OCI-LY1 (cell line): ENCODE data around the gene ATXN1.

Experiments used
- H2AFZ ChIP-seq: fragments of 200-600 bp; sonication (generic), shearing (Covaris generic); 2 replicates; pipeline ENCODE4 v1.6.0; 2014; ENCODE audit warnings: antibody characterized with exemption, mild to moderate bottlenecking, low read length
- H3F3A ChIP-seq: fragments of 200-600 bp; sonication (generic), shearing (Covaris generic); 2 replicates; pipeline ENCODE4 v1.6.0; 2014; ENCODE audit warnings: mild to moderate bottlenecking, antibody characterized with exemption, low read length, moderate library complexity; ENCODE audit not compliant: insufficient read depth
- H3K27ac ChIP-seq: fragments of 200-600 bp; sonication (generic); 2 replicates; pipeline ENCODE4 v1.5.1; 2014; ENCODE audit warnings: low read length, mixed run types, mild to moderate bottlenecking, low read depth; ENCODE audit not compliant: poor library complexity, severe bottlenecking
- H3K27me3 ChIP-seq: fragments of 200-600 bp; sonication (generic); 2 replicates; pipeline ENCODE4 v1.6.0; 2014; ENCODE audit warnings: antibody characterized with exemption, mild to moderate bottlenecking, low read length, moderate library complexity; ENCODE audit not compliant: insufficient read depth
- H3K36me3 ChIP-seq: fragments of 200-600 bp; sonication (generic); 2 replicates; pipeline ENCODE4 v1.6.1; 2014; ENCODE audit warnings: mild to moderate bottlenecking, antibody characterized with exemption, low read length, moderate library complexity, mixed read lengths; ENCODE audit not compliant: insufficient read depth
- H3K4me1 ChIP-seq: fragments of 200-600 bp; sonication (generic); 2 replicates; pipeline ENCODE4 v1.5.1; 2014; ENCODE audit warnings: mild to moderate bottlenecking, low read length, moderate library complexity; ENCODE audit not compliant: insufficient read depth, severe bottlenecking
- H3K4me2 ChIP-seq: fragments of 200-600 bp; sonication (generic), shearing (Covaris generic); 2 replicates; pipeline ENCODE4 v1.6.1; 2014; ENCODE audit warnings: low read length
- H3K4me3 ChIP-seq: fragments of 200-600 bp; sonication (generic); 2 replicates; pipeline ENCODE4 v1.5.1; 2014; ENCODE audit warnings: low read length, low read depth, mild to moderate bottlenecking, mixed read lengths; ENCODE audit not compliant: poor library complexity, severe bottlenecking
- H3K79me2 ChIP-seq: fragments of 200-600 bp; shearing (Covaris generic); 2 replicates; pipeline ENCODE4 v1.6.1; 2016; ENCODE audit warnings: mixed run types, low read length, mixed read lengths; ENCODE audit not compliant: insufficient read depth
- H3K9ac ChIP-seq: fragments of 200-600 bp; sonication (generic), shearing (Covaris generic); 2 replicates; pipeline ENCODE4 v1.6.1; 2014; ENCODE audit warnings: mild to moderate bottlenecking, low read length, mixed read lengths
- H3K9me2 ChIP-seq: fragments of 200-600 bp; sonication (generic), shearing (Covaris generic); 2 replicates; pipeline ENCODE4 v1.6.1; 2014; ENCODE audit warnings: low read depth, mild to moderate bottlenecking, low read length, mixed read lengths
- H3K9me3 ChIP-seq: fragments of 200-600 bp; shearing (Covaris generic); 2 replicates; pipeline ENCODE4 v1.6.1; 2014; ENCODE audit warnings: low read length, mixed read lengths
- H4K20me1 ChIP-seq: fragments of 200-600 bp; sonication (generic), shearing (Covaris generic); 2 replicates; pipeline ENCODE4 v1.6.0; 2016; ENCODE audit warnings: mild to moderate bottlenecking, low read length; ENCODE audit not compliant: insufficient read depth
- EZH2 ChIP-seq: fragments of 200-600 bp; sonication (generic), shearing (Covaris generic); IDR thresholded peaks from 2 replicates; pipeline ENCODE4 v1.8.0; 2017; ENCODE audit warnings: borderline replicate concordance, mixed run types, mild to moderate bottlenecking, antibody characterized with exemption, low read length, moderate library complexity, mixed read lengths
- TF ChIP-seq, protein P1 (sequence below): fragments of 200-600 bp; sonication (generic), shearing (Covaris generic); IDR thresholded peaks from 2 replicates; pipeline ENCODE4 v1.5.1; 2017; ENCODE audit warnings: mild to moderate bottlenecking, antibody characterized with exemption, low read length, moderate library complexity, mixed read lengths

The ATXN1 gene

DNA sequence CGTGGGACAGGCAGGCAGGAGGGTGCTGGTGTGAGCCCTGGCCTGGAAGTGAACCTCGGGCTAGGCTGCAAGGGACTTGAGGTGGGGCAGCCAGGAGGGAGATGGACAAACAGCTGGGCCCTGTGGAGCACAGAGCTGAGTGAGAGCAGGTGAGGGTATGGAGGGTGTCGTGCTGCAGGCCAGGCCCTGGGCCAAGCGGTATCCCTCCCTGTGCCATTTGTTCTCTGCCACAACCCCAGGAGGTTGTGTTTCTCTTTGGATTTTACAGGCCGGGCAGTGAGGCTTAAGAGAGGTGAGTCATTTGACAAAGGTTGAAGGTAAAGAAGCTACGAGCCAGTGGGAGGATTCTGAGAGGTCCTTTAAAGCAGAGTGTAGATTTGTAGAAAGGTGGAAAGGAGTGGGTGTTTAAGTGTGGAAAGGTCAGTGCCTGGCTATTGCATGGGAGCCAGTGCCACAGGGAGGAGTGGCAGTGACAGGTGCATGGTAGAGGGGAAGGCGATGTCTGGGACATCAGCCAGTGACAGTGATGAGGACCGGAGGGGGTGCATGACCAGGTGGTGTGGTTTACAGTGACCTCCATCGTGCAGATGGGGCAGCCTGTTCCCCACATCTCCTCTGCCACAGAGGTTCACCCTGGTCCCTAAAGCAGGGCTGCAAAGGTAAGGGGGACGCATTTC is 483.1 kb downstream of the ATXN1 start:
- Histone ChIP-seq H3K9me2 (no peaks in the 10 kb centered on the region), H3K79me2 (no peaks in the 10 kb centered on the region), H3K36me3 (no peaks in the 10 kb centered on the region), H4K20me1 (no peaks in the 10 kb centered on the region), H3K4me1 (no peaks in the 10 kb centered on the region), H3K4me3 (no peak overlapping the region), H3F3A (no peaks in the 10 kb centered on the region), H2AFZ (no peak overlapping the region), H3K27me3 (0 out of 2 replicates have a peak, but pooled peaks cover 7% of the 10 kb centered on the region), H3K9ac (no peak overlapping the region), H3K4me2 (no peak overlapping the region), H3K27ac (no peak overlapping the region), H3K9me3 (no peaks in the 10 kb centered on the region)
- no peak for TF ChIP-seq EZH2
- TF ChIP-seq, protein P1, sequence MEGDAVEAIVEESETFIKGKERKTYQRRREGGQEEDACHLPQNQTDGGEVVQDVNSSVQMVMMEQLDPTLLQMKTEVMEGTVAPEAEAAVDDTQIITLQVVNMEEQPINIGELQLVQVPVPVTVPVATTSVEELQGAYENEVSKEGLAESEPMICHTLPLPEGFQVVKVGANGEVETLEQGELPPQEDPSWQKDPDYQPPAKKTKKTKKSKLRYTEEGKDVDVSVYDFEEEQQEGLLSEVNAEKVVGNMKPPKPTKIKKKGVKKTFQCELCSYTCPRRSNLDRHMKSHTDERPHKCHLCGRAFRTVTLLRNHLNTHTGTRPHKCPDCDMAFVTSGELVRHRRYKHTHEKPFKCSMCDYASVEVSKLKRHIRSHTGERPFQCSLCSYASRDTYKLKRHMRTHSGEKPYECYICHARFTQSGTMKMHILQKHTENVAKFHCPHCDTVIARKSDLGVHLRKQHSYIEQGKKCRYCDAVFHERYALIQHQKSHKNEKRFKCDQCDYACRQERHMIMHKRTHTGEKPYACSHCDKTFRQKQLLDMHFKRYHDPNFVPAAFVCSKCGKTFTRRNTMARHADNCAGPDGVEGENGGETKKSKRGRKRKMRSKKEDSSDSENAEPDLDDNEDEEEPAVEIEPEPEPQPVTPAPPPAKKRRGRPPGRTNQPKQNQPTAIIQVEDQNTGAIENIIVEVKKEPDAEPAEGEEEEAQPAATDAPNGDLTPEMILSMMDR, result no peak

- Histone ChIP-seq H3K27ac (no peak overlapping the region), H3K4me1 (no peaks in the 10 kb centered on the region), H3K27me3 (0 out of 2 replicates have a peak, but pooled peaks cover 7% of the 10 kb centered on the region), H3K9ac (no peak overlapping the region), H3K9me2 (no peaks in the 10 kb centered on the region), H3K9me3 (no peaks in the 10 kb centered on the region), H3K36me3 (no peaks in the 10 kb centered on the region), H3F3A (no peaks in the 10 kb centered on the region), H3K4me3 (no peak overlapping the region), H4K20me1 (no peaks in the 10 kb centered on the region), H3K79me2 (no peaks in the 10 kb centered on the region), H2AFZ (no peak overlapping the region), H3K4me2 (no peak overlapping the region)
- no peak for TF ChIP-seq EZH2
- TF ChIP-seq, protein P1, result peak; percentile 51
Observed at GRCh38 chr6:16277101-16277981, 483.9 kb downstream of the ATXN1 start.

- Histone ChIP-seq H3K36me3 (no peaks in the 10 kb centered on the region), H3K9me2 (no peaks in the 10 kb centered on the region), H3K79me2 (no peaks in the 10 kb centered on the region), H3K4me1 (no peaks in the 10 kb centered on the region), H2AFZ (no peak overlapping the region), H3K4me3 (no peak overlapping the region), H4K20me1 (no peaks in the 10 kb centered on the region), H3F3A (no peaks in the 10 kb centered on the region), H3K4me2 (no peak overlapping the region), H3K27ac (no peak overlapping the region), H3K9me3 (no peaks in the 10 kb centered on the region), H3K9ac (no peak overlapping the region), H3K27me3 (0 out of 2 replicates have a peak, but pooled peaks cover 7% of the 10 kb centered on the region)
- no peak for TF ChIP-seq EZH2
- TF ChIP-seq, protein P1, result no peak
Observed at GRCh38 chr6:16274885-16275589, 486.2 kb downstream of the ATXN1 start.
